GM21529 (cell line): ENCODE measurements around the gene CLCN2.

Experiments
- ATAC-seq: cut with Tn5 transposase; IDR thresholded peaks from one replicate; pipeline ENCODE4 v1.9.1; 2021; ENCODE audit not compliant: unreplicated experiment

The CLCN2 gene

DNA sequence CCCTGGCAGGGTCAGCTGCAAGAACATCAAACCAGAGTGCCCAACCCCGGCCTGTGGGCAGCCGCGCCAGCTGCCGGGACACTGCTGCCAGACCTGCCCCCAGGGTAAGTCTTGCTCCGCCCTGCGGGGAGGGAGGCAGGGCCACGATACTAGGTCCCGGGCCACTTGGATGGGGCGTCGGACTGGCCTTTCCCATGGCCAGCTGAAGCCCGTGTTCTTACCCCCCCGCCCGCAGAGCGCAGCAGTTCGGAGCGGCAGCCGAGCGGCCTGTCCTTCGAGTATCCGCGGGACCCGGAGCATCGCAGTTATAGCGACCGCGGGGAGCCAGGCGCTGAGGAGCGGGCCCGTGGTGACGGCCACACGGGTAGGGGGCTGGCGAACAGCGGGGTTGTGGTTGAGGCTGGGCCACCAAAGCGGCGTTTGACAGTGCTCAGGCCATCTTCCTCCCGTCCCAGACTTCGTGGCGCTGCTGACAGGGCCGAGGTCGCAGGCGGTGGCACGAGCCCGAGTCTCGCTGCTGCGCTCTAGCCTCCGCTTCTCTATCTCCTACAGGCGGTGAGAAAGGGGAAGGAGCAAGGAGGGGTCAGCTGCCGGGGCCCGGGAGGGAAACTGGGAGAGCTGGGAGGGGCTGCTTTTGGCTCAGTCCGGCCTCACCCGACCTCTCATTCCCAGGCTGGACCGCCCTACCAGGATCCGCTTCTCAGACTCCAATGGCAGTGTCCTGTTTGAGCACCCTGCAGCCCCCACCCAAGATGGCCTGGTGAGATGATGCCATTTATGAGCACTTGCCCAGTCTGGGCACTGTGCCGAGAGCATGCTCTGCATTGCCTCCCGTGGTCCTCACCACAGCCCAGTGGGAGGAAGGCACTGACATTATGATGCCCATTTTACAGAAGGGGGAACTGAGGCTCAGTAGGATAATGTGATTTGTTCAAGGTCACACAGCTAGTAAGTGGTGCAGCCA is 20.1 kb upstream of the CLCN2 start:
- ATAC-seq = no peak

- no peak for ATAC-seq
Observed at GRCh38 chr3:184380627-184381260, 19.3 kb upstream of the CLCN2 start.

DNA sequence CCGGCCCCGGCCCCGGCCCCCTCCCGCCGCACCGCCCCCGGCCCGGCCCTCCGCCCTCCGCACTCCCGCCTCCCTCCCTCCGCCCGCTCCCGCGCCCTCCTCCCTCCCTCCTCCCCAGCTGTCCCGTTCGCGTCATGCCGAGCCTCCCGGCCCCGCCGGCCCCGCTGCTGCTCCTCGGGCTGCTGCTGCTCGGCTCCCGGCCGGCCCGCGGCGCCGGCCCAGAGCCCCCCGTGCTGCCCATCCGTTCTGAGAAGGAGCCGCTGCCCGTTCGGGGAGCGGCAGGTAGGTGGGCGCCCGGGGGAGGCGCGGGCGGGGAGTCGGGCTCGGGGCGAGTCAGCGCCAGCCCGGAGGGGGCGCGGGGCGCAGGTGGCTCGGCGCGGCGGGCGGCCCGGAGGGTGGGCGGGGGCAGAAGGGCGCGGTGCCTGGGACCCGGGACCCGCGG is 18.8 kb upstream of the CLCN2 start:
- no peak for ATAC-seq

DNA sequence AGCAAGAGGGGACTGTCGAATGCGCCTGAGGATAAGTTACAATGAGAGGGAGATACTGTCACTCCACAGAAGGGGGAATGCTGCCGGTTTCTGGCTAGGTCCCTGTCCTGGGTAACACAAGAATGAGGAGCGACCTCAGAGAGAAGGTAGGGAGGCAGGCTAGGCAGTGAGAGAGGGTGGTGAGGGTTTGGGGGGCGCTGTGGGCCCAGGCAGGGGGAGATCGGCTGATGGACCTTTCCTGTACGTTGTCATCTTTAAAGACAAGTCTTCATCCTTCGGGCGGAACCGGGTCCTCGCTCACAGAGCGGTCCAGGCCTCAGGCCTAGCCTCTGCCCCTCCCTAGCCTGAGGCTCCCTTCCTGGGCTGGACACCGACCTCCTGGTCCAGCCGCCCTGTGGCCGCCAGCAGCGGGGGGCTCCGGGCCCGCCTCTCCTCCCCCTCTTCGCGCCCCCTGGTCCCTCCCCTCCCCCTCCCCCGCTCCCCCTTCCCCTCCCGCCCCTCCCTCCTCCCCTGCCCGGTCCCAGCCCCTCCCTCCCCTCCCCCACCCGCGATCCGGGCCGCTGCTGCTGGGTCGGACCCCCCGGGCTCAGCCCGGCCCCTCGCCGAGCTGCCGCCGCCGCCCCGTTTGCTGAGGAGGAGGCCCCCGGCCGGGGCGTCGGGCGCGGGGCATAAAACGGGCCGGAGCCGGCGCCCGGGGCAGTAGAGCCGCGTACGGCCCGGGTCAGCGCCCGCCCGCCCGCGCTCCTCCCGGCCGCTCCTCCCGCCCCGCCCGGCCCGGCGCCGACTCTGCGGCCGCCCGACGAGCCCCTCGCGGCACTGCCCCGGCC is 18.2 kb upstream of the CLCN2 start, which contains the start of gene CHRD:
Gene CHRD (plus strand): TSS at position 697 of the 827 bp plus-strand sequence. CDS start 265 bp downstream, outside the sequence.
- ATAC-seq = no peak

DNA sequence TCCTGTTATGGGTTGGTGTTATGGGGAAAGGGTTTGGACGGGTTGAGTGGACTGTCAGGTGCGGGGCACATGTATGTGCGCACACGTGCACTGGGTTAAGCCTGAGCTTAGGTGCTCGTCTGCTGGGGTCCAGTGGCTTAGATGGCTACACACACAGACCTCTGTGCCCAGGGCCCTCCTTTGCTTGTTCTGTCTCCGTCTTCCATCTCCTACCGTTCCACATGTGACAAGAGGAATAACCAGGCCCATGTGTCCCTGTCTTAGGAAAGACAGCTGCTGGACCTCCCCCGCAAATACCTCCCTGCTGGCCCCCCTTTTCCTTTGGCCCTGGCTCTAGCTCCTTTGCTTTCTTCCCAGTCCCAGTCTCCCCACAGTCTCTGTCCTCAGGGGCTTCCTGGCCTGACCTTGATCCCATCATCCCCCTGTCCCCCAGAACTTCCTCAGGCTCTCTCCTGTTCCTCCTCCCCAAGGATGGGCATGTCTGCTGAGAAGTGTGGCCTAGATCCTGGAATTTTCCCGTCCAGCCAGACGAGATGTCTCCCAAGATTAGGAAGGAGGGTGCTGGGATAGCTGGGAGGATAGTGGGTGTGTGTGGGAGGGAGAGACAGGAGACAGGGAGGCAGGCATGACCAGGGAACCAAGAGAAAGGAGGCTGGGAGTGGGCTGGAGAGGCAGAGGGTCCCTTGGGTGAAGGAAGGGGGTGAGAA is 17.4 kb upstream of the CLCN2 start:
- ATAC-seq = no peak

DNA sequence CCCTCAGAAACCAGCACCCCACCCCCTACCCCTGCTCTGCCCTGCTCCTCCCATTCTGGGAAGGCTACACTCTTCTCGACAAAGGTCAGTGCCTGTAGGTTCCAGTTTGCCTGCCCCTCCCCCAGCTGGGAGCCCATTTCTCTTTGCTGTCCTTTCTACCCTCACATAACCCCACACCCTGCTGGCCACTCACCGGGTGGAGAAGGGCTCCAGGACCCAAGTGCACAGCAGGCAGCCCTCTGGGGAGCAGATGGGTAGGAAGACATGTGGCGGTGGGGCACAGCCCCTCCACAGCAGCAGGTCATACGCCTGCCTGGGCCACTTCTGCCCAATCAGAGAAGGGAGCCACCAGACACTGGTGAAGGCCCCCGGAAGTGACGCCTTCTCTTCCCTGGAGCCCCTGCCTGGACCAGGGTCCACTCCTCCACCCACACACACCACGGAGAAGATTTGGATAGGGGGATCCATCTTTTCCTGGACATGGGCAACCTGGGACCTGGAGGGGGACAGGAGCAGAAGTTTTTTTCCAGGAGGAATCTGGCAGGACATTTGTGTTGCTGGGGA is 16.6 kb upstream of the CLCN2 start, which contains the start of gene THPO:
Gene THPO (minus strand): TSS at position 326 of the 564 bp plus-strand sequence. CDS start 1,948 bp downstream, outside the sequence.
- ATAC-seq = no peak

DNA sequence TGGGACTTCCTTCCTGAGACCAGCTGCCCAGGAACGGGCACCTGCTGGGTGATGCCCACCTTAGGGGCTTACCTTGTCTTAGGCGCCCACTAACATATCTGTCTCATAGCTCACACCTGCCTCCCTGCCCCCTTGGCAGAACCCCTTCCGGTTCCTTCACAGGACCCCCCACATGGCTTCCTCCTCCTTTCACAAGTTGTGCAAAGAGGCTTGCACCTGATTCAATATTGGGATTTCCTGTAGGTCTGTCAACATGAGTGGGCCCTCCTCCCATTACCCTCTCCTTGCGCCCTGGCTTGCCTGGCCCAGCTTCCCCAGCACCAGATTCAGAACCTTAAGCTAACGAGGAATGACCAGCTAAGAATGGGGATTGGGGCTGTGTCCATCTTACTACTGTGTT is 16.0 kb upstream of the CLCN2 start:
- ATAC-seq = no peak

GRCh38 chr3:184375747-184376461 is 14.5 kb upstream of the CLCN2 start:
- no peak for ATAC-seq

DNA sequence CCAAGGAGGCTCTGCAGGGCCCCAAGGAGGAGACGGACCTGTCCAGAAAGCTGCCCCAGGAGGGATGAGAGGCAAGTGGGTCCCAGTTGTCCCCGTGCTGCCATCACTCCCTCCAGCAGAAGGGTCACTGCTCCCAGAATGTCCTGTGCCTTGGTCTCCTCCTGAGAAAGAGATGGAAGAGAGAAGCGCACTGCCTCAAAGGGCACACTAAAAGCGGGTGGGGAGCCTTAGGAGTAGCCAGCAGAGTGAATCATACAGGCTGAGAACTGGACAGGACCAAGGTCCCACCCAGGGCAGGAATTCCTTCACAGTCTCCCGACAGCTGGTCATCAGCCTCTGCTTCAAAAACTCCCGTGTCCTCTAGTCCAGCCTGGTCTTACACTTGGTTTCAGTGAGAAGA is 12.0 kb upstream of the CLCN2 start:
- ATAC-seq = no peak

- no peak for ATAC-seq
Observed at GRCh38 chr3:184372911-184373310, 11.5 kb upstream of the CLCN2 start.

GRCh38 chr3:184372296-184372821 is 11.0 kb upstream of the CLCN2 start:
- no peak for ATAC-seq

DNA sequence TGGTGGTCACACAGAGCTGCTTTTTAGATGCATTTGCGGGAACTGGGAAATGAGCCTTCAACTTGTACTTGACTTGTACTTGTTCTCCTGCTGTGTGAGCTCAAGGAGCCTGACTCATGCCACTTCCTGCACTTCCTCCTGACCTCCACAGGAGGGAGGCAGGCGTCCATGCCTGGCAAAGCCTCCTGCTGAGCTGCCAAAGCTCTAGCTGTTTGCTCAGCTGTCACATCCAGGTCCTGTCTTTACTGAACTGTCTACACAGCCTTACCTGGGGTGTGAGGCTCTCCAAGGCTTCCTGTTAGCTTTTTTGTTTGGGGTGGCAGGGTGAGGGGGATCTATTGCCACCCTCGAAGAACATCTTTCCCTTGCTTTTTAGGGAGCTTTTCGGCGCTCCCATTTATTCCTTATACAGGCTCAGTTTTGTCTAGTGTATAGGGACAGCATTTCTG is 10.2 kb upstream of the CLCN2 start:
- ATAC-seq = peak; percentile 92

- ATAC-seq = no peak
Observed at GRCh38 chr3:184368586-184369183, 7.3 kb upstream of the CLCN2 start.

DNA sequence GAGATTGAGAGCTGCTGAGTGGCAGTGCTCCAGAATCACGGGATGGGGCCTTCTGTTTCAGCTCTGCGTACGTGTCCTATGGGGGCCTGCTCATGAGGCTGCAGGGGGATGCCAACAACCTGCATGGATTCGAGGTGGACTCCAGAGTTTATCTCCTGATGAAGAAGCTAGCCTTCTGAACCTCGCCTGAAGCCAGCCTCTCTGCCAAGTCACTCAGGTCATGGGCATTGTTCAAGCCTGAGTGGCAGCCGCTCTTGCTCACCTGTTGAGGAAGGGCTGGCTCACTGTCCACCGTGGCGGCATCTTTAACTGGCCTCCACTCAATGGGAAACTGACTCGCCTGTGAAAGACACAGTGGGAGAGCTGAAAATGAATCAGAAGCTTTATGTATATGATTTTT is 6.7 kb upstream of the CLCN2 start:
- no peak for ATAC-seq

DNA sequence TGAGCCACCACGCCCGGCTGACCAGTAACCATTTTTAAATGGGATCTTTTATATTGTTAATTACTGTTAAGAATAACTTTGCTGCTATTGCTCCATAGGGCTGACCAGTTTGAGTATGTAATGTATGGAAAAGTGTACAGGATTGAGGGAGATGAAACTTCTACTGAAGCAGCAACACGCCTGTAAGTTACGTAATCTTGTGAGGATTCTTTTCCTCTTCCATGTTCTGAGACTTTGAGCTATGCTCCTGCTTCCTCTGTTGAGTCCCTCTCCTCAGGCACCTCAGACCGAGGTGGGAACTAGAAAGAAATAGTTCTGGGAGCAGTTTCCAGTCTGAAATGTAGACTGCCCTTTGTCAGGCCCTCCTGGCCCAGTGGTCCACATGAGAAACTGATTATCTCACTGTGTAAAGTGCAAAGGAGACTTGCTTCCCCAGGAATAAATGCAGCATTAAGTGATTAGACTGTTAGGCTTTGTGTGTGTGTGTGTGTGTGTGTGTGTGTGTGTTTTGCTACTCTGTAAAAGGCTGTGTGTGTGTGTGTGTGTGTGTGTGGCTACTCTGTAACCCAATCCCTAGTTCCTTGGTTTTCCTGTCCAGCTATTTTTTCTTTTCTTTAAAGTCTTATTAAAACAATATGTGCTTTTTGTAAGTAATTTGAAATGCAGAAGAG is 5.3 kb upstream of the CLCN2 start:
- no peak for ATAC-seq

- ATAC-seq = peak; percentile 83
Observed at GRCh38 chr3:184362668-184363546, 1.5 kb upstream of the CLCN2 start.
